GM23338 (cell line): ENCODE data around the gene KRTAP5-4. TPM values are rescaled to one million over a fixed set of nuclear protein-coding genes. Genes with fewer than 3 reads are reported as not detected.

Source experiments
- ATAC-seq: fragments of 200-7000 bp; cut with Tn5 transposase; 3 replicates; pipeline ENCODE4 v1.9.1; 2020
- DNase-seq: peaks from one replicate; pipeline ENCODE4 v3.0.0-alpha.2; 2015; ENCODE audit warnings: low spot score
- H2AFZ ChIP-seq: fragments of 200-600 bp; sonication (generic); 2 replicates; pipeline ENCODE4 v1.8.0; 2016; ENCODE audit warnings: antibody characterized with exemption, mild to moderate bottlenecking, moderate library complexity
- H3F3A ChIP-seq: fragments of 200-600 bp; sonication (generic); replicated peaks from 2 replicates; pipeline ENCODE4 v1.8.0; 2017; ENCODE audit warnings: antibody characterized with exemption, mixed run types, low read depth
- H3K27ac ChIP-seq: fragments of 200-600 bp; sonication (generic); 2 replicates; pipeline ENCODE4 v1.6.1; 2016; ENCODE audit warnings: low read depth
- H3K27me3 ChIP-seq: fragments of 200-600 bp; sonication (generic); 2 replicates; pipeline ENCODE4 v1.8.0; 2016; ENCODE audit warnings: mild to moderate bottlenecking, mixed run types, moderate library complexity; ENCODE audit not compliant: insufficient read depth
- H3K36me3 ChIP-seq: fragments of 200-600 bp; sonication (generic); 2 replicates; pipeline ENCODE4 v1.8.0; 2016; ENCODE audit warnings: mild to moderate bottlenecking; ENCODE audit not compliant: insufficient read depth
- H3K4me1 ChIP-seq: fragments of 200-600 bp; sonication (generic); 2 replicates; pipeline ENCODE4 v1.8.0; 2016; ENCODE audit warnings: mild to moderate bottlenecking, moderate library complexity; ENCODE audit not compliant: insufficient read depth
- H3K4me2 ChIP-seq: fragments of 200-600 bp; sonication (generic); 2 replicates; pipeline ENCODE4 v1.7.1; 2017; ENCODE audit warnings: mixed run types
- H3K4me3 ChIP-seq: fragments of 200-600 bp; sonication (generic); 2 replicates; pipeline ENCODE4 v1.6.1; 2016; ENCODE audit warnings: mixed run types
- H3K79me2 ChIP-seq: fragments of 200-600 bp; sonication (generic); replicated peaks from 2 replicates; pipeline ENCODE4 v1.8.0; 2017; ENCODE audit warnings: mild to moderate bottlenecking; ENCODE audit not compliant: insufficient read depth
- H3K9me2 ChIP-seq: fragments of 200-600 bp; sonication (generic); 2 replicates; pipeline ENCODE4 v1.8.0; 2017; ENCODE audit not compliant: insufficient read depth
- H4K20me1 ChIP-seq: fragments of 200-600 bp; sonication (generic); replicated peaks from 2 replicates; pipeline ENCODE4 v1.8.0; 2017; ENCODE audit warnings: mild to moderate bottlenecking; ENCODE audit not compliant: insufficient read depth
- H3K27ac Mint-ChIP-seq: 2 replicates; pipeline ENCODE4 v1.8.0; 2020; ENCODE audit warnings: inconsistent platforms, mild to moderate bottlenecking, moderate library complexity, mixed read lengths
- H3K27me3 Mint-ChIP-seq: 3 replicates; pipeline ENCODE4 v1.8.0; 2022; ENCODE audit warnings: low read depth, mild to moderate bottlenecking, moderate library complexity, mixed read lengths, inconsistent platforms; ENCODE audit not compliant: insufficient read depth, poor library complexity
- H3K36me3 Mint-ChIP-seq: 3 replicates; pipeline ENCODE4 v1.8.0; 2021; ENCODE audit warnings: low read depth, mild to moderate bottlenecking, inconsistent platforms, moderate library complexity, mixed read lengths
- H3K4me1 Mint-ChIP-seq: 3 replicates; pipeline ENCODE4 v1.8.0; 2020; ENCODE audit warnings: mild to moderate bottlenecking, inconsistent platforms, mixed read lengths
- H3K4me3 Mint-ChIP-seq: 3 replicates; pipeline ENCODE4 v1.8.0; 2021; ENCODE audit warnings: moderate library complexity, mild to moderate bottlenecking, inconsistent platforms, mixed read lengths
- H3K9me3 Mint-ChIP-seq: 3 replicates; pipeline ENCODE4 v1.8.0; 2020; ENCODE audit warnings: moderate library complexity, mild to moderate bottlenecking, inconsistent platforms, mixed read lengths
- CREB1 ChIP-seq: fragments of 250-450 bp; sonication (Bioruptor Pico); IDR thresholded peaks from 2 replicates; pipeline ENCODE4 v1.5.0; 2020; ENCODE audit warnings: low read depth, mild to moderate bottlenecking, moderate library complexity
- EZH2 ChIP-seq: fragments of 200-600 bp; sonication (generic); IDR thresholded peaks from one replicate; pipeline ENCODE4 v1.8.0; 2017; ENCODE audit warnings: antibody characterized with exemption, mild to moderate bottlenecking, low read depth; ENCODE audit not compliant: unreplicated experiment
- EZH2phosphoT487 ChIP-seq: fragments of 200-600 bp; sonication (generic); IDR thresholded peaks from one replicate; pipeline ENCODE4 v1.8.1; 2018; ENCODE audit warnings: antibody characterized with exemption; ENCODE audit not compliant: unreplicated experiment
- JUNB ChIP-seq: IDR thresholded peaks from one replicate; pipeline ENCODE4 v1.6.1; 2016; ENCODE audit warnings: antibody characterized with exemption; ENCODE audit not compliant: unreplicated experiment
- NANOG ChIP-seq: IDR thresholded peaks from 2 replicates; pipeline ENCODE4 v1.6.1; 2016; ENCODE audit warnings: antibody characterized with exemption, borderline replicate concordance
- POLR2AphosphoS5 ChIP-seq: IDR thresholded peaks from 2 replicates; pipeline ENCODE4 v1.6.1; 2016; ENCODE audit warnings: antibody characterized with exemption, low read depth
- STAT1 ChIP-seq: IDR thresholded peaks from one replicate; pipeline ENCODE4 v1.6.1; 2016; ENCODE audit warnings: antibody characterized with exemption; ENCODE audit not compliant: unreplicated experiment
- ZNF114 ChIP-seq: fragments of 250-450 bp; sonication (Bioruptor Pico); IDR thresholded peaks from 2 replicates; pipeline ENCODE4 v1.5.0; 2020; ENCODE audit warnings: mild to moderate bottlenecking, moderate library complexity
- polyA plus RNA-seq: library from polyadenylated mRNA; unstranded; fragments of >200 nt; fragmentation: Nextera tagmentation; extraction: Ambion mirVana; gene quantifications from 2 replicates; pipeline ENCODE4 v1.2.1, GENCODE V29; 2016
- total RNA-seq: library from RNA; depleted of rRNA; stranded (reverse); fragments of >200 nt; shearing (Covaris generic); gene quantifications from 2 replicates; pipeline ENCODE4 v1.2.3, GENCODE V29; 2014
- TF ChIP-seq, protein P1 (sequence below): IDR thresholded peaks from one replicate; pipeline ENCODE4 v1.6.1; 2018; ENCODE audit warnings: antibody characterized with exemption; ENCODE audit not compliant: unreplicated experiment
- TF ChIP-seq, protein P2 (sequence below): IDR thresholded peaks from 2 replicates; pipeline ENCODE4 v1.6.1; 2016; ENCODE audit warnings: antibody characterized with exemption
- TF ChIP-seq, protein P3 (sequence below), 2 experiments: fragments of 200-600 bp in 1 of 2; sonication (generic) in 1 of 2; conservative IDR thresholded peaks; 2 replicates each; pipeline versions ENCODE4 v1.5.1 to v1.6.1; 2016 to 2017; ENCODE audit warnings: antibody characterized with exemption in 2 of 2, low read depth in 2 of 2, mild to moderate bottlenecking in 2 of 2, moderate library complexity in 1 of 2

KRTAP5-4 gene
- total and polyA plus RNA-seq, 2 experiments from 2014 or later: not detected

DNA sequence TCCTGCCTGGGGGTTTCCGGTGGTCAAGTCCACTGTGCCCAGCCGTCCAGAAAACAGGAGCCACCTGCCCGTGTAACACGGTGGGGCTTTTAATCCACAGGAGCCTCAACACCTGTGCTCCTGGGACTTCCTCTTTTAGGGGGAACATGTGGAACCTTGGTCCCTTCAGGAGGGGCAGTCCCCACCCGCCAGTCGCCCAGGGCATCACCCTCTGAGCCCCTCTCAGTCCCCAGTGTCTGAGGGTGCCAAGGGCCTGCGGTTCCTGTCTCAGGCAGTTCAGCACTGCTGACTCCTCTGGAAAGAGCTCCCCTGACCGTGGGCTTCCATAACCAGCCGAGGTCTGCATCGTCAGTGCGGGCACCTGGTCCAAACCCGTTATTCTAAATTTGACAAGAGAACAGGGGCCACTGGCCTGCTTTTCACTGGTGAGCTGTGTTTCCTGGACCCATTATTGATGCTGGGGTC lies 23.5 kb upstream of the KRTAP5-4 start:
- Histone ChIP-seq H3K4me3 (no peak overlapping the region), H3K4me1 (no peaks in the 10 kb centered on the region), H3K9me2 (no peaks in the 10 kb centered on the region), H3K27ac (no peak overlapping the region), H4K20me1 (no peaks in the 10 kb centered on the region), H3K79me2 (no peaks in the 10 kb centered on the region), H3K36me3 (no peaks in the 10 kb centered on the region), H3F3A (no peaks in the 10 kb centered on the region), H3K27me3 (no peaks in the 10 kb centered on the region), H2AFZ (no peak overlapping the region), H3K4me2 (no peak overlapping the region)
- TF ChIP-seq ZNF114 (CRISPR knock-in tag) (no peak), NANOG (no peak), CREB1 (CRISPR knock-in tag) (no peak), JUNB (no peak)
- TF ChIP-seq, protein P1, sequence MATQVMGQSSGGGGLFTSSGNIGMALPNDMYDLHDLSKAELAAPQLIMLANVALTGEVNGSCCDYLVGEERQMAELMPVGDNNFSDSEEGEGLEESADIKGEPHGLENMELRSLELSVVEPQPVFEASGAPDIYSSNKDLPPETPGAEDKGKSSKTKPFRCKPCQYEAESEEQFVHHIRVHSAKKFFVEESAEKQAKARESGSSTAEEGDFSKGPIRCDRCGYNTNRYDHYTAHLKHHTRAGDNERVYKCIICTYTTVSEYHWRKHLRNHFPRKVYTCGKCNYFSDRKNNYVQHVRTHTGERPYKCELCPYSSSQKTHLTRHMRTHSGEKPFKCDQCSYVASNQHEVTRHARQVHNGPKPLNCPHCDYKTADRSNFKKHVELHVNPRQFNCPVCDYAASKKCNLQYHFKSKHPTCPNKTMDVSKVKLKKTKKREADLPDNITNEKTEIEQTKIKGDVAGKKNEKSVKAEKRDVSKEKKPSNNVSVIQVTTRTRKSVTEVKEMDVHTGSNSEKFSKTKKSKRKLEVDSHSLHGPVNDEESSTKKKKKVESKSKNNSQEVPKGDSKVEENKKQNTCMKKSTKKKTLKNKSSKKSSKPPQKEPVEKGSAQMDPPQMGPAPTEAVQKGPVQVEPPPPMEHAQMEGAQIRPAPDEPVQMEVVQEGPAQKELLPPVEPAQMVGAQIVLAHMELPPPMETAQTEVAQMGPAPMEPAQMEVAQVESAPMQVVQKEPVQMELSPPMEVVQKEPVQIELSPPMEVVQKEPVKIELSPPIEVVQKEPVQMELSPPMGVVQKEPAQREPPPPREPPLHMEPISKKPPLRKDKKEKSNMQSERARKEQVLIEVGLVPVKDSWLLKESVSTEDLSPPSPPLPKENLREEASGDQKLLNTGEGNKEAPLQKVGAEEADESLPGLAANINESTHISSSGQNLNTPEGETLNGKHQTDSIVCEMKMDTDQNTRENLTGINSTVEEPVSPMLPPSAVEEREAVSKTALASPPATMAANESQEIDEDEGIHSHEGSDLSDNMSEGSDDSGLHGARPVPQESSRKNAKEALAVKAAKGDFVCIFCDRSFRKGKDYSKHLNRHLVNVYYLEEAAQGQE: no peak
- Mint-ChIP-seq H3K9me3 (no peaks in the 10 kb centered on the region; the same call in 2 of the 3 replicates), H3K4me3 (no peak overlapping the region), H3K27me3 (peaks cover 2% of the 10 kb centered on the region), H3K36me3 (no peaks in the 10 kb centered on the region), H3K27ac (no peak overlapping the region), H3K4me1 (no peaks in the 10 kb centered on the region)
- DNase-seq (no peak), ATAC-seq (no peak)

DNA sequence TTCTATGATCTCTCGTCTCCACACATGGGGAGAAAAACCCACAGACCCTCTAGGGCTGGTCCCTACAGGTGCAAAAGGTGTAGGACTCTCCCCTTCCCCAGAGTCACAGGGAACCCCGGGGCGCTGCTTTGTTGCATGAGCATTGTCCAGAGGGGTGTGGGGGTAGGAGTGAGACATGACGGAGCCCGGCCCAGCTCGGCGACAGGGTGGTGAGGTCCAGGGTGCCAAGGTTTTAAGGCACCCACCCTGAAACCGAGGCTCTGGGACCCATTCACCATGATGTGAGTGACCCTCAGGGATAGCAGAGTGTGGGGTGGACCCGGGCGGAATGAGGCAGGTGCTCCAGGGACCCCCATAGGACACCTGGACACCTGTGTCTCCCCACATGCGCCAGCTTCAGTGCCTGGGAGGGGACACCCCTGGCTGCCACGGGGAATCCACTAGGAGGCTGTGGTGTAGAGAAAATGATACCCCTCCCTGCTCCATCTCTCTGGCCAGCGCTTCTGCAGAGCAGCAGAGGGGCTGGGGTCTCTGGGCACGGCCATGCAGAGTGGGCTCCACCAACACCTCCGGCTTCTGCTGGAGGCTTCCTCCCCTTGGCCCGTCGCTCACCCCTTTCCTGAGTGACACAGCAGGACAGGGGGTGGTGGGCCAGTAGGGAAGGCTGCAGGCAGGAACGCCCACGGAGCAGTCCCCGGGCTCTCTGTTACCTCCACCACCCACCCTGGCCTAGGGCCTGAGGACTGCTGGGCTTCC lies 22.8 kb upstream of the KRTAP5-4 start:
- H3K27ac Mint-ChIP-seq: no peak overlapping the region
- no peaks in the 10 kb centered on the region for H3K36me3 Mint-ChIP-seq

More for the DNA sequence above, 22.8 kb upstream of the KRTAP5-4 start:
- no peaks in the 10 kb centered on the region for H4K20me1 ChIP-seq
- H3K4me2 ChIP-seq: no peak overlapping the region
- H3K27ac ChIP-seq: no peak overlapping the region
- H3F3A ChIP-seq: no peaks in the 10 kb centered on the region
- no peaks in the 10 kb centered on the region for H3K36me3 ChIP-seq
- no peak for TF ChIP-seq CREB1 (CRISPR knock-in tag)
- no peak for TF ChIP-seq POLR2AphosphoS5
- TF ChIP-seq EZH2: no peak
- no peak for TF ChIP-seq STAT1
- TF ChIP-seq, protein P2, sequence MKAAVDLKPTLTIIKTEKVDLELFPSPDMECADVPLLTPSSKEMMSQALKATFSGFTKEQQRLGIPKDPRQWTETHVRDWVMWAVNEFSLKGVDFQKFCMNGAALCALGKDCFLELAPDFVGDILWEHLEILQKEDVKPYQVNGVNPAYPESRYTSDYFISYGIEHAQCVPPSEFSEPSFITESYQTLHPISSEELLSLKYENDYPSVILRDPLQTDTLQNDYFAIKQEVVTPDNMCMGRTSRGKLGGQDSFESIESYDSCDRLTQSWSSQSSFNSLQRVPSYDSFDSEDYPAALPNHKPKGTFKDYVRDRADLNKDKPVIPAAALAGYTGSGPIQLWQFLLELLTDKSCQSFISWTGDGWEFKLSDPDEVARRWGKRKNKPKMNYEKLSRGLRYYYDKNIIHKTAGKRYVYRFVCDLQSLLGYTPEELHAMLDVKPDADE: no peak
- TF ChIP-seq ZNF114 (CRISPR knock-in tag): no peak
- TF ChIP-seq EZH2phosphoT487: no peak
- no peak for TF ChIP-seq JUNB
- TF ChIP-seq, protein P3, sequence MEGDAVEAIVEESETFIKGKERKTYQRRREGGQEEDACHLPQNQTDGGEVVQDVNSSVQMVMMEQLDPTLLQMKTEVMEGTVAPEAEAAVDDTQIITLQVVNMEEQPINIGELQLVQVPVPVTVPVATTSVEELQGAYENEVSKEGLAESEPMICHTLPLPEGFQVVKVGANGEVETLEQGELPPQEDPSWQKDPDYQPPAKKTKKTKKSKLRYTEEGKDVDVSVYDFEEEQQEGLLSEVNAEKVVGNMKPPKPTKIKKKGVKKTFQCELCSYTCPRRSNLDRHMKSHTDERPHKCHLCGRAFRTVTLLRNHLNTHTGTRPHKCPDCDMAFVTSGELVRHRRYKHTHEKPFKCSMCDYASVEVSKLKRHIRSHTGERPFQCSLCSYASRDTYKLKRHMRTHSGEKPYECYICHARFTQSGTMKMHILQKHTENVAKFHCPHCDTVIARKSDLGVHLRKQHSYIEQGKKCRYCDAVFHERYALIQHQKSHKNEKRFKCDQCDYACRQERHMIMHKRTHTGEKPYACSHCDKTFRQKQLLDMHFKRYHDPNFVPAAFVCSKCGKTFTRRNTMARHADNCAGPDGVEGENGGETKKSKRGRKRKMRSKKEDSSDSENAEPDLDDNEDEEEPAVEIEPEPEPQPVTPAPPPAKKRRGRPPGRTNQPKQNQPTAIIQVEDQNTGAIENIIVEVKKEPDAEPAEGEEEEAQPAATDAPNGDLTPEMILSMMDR (conservative IDR thresholded peaks at IDR 0.05; ENCODE audit: low read depth in 2 of 2): no peak
- no peaks in the 10 kb centered on the region for H3K9me2 ChIP-seq
- Mint-ChIP-seq H3K4me3 (no peak overlapping the region), H3K4me1 (peaks cover 3% of the 10 kb centered on the region; the same call in 2 of the 3 replicates), H3K9me3 (no peaks in the 10 kb centered on the region; the same call in 2 of the 3 replicates), H3K27me3 (peaks cover 4% of the 10 kb centered on the region)
- H3K79me2 ChIP-seq: no peaks in the 10 kb centered on the region
- no peak for DNase-seq
- ATAC-seq: no peak
- no peak overlapping the region for H3K4me3 ChIP-seq
- no peaks in the 10 kb centered on the region for H3K27me3 ChIP-seq
- no peak overlapping the region for H2AFZ ChIP-seq
- H3K4me1 ChIP-seq: no peaks in the 10 kb centered on the region
